Measurements from ENCODE around the gene RFX2.
"Not testable (repeated sequence)": the region's sequence is repeated elsewhere in the genome, so short reads cannot be mapped to it uniquely, and the experiment has no call there.

The RFX2 gene

GRCh38 chr19:6033744-6034264 lies 76.5 kb downstream of the RFX2 start:
- no peak for DNase-seq

- no peak for DNase-seq
Observed at GRCh38 chr19:6032827-6033226, 77.5 kb downstream of the RFX2 start.

DNA sequence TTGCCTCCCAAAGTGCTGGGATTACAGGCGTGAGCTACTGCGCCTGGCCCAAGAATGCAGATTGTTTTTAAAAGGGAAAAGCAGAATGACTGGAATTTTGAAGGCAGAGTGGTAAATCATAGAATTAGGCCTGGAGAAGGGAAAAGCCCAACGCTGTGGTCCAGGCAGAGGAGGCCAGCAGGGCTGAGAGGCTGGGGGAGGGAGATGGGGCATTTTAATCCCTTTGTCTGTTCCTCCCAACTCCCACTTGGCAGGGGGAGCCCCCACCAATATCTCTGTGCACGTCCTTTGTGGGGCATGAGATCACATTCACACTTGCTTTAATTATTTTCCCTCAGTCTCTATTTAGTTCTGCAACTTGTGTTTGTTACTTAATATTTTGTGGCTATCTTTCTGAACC lies 77.9 kb downstream of the RFX2 start:
- DNase-seq, result no peak

- DNase-seq, result peak; percentile 55
Observed at GRCh38 chr19:6030214-6030507, 80.1 kb downstream of the RFX2 start.

- no peak for DNase-seq
Observed at GRCh38 chr19:6026390-6027227, 83.7 kb downstream of the RFX2 start.

GRCh38 chr19:6024756-6025155 lies 85.5 kb downstream of the RFX2 start:
- DNase-seq, result not testable (repeated sequence)

DNA sequence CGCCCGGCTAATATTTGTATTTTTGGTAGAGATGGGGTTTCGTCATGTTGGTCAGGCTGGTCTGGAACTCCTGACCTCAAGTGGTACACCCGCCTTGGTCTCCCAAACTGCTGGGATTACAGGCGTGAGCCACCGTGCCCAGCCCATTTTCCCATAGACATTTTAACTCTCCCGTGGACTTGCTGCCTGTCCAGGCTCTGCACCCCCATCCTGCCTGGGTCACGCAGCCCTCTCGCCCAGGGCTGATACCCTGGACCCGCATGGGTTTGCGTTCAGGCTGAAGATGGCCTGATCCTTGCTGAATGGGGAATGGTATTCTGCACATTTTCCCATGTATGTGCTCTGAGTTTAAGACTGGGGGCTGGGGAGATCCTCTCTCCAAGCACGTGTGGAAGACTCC lies 86.4 kb downstream of the RFX2 start:
- DNase-seq, result no peak

GRCh38 chr19:6023085-6023682 lies 87.1 kb downstream of the RFX2 start:
- peak; percentile 78 for DNase-seq

DNA sequence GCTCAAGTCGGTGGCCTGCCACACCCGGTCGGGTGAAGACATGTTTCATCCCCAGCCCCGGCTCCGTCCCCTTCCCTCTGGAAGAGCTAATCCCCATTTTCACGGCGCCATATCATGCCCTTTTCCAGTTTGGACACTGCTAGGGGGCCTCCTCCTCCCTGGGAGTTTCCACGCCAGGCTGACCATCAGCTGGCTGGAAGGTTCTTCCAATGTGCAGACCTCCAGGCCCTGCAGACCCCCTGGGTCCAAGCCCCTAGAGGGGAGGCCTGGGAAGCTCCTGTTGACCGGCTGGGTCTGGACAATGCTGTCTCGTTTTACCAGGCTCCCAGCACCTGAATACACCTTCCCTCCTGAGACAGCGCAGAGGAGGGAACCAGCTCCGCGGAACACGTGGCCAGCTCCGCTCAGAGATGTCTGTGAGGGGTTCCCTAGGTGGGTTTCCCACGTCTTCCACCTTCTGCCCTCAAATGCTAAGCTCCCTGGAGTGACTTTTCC lies 87.7 kb downstream of the RFX2 start:
- DNase-seq, result no peak

DNA sequence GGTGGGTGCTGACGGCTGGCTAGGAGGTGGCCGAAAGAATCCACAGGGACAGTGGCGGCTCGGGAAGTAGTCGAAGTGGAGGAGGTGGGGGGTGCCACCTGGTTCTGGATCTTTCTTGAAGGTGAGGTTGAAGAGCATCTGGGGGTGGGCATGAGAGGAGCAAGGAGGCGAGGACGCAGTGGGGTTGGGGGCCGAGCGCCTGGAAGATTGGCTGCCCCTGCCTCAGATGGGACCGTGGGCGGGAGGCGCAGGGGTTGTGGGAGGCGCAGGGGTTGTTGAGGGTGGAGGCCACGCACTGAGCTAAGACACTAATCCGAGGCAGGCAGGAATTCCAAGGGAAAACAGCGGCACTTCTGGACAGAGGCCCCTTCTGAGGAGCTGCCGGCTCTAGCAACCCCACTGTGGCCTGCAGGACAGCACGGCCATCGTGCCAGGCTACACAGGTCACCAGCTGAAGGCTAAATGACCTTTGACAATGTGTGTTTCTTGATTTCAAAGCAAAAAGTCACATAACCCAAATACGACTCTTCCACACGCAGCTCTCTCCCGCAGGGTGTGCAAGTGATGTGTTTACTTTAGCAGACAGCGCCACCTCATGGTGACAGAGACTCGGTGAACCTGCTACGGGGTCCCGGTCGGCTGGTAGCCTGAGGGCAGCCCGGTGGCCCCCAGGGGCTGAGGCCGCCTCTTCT lies 88.3 kb downstream of the RFX2 start:
- peak; percentile 74 for DNase-seq

- no peak for DNase-seq
Observed at GRCh38 chr19:6020972-6021805, 89.1 kb downstream of the RFX2 start.

- peak; percentile 28 for DNase-seq
Observed at GRCh38 chr19:6020166-6020882, 90.0 kb downstream of the RFX2 start.

DNA sequence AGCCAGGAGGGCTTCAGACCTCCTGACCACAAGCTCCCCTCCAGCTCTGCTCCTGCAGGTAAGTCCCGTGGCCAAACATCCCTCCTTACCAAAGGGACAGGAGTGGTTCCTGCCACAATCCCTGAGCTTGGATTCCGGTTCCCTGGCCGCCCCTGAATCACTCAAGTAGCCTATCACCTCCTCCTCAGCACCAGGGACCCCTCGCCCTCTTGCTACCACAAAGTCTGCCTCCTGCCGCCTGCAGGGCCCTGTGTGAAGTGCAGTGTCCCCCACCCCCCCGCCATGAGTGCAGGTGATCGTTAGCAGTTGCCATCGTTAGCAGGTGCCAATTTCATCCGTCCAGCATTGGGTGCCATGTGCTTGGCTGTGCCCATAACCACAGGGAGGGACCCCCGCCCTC lies 91.5 kb downstream of the RFX2 start:
- no peak for DNase-seq

DNA sequence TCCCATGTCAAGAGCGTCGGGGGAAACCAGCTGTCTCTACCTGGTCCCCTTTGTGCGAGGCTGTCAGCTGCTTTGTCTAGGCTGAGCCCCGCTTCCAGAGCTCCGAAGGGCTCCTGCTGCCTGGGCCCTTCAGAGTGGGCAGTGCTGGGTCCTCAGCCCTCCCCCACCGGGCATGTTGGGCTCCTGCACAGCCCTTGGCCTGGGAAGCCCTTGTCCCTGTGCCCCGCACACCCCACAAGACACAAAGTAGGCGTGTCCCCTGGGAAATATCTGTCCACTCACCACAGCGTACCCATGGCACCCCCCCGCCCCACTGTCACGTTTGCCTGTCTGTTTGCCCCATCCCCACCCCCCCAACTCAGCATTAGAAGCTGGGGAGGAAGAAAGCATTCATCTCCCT lies 92.7 kb downstream of the RFX2 start:
- no peak for DNase-seq

DNA sequence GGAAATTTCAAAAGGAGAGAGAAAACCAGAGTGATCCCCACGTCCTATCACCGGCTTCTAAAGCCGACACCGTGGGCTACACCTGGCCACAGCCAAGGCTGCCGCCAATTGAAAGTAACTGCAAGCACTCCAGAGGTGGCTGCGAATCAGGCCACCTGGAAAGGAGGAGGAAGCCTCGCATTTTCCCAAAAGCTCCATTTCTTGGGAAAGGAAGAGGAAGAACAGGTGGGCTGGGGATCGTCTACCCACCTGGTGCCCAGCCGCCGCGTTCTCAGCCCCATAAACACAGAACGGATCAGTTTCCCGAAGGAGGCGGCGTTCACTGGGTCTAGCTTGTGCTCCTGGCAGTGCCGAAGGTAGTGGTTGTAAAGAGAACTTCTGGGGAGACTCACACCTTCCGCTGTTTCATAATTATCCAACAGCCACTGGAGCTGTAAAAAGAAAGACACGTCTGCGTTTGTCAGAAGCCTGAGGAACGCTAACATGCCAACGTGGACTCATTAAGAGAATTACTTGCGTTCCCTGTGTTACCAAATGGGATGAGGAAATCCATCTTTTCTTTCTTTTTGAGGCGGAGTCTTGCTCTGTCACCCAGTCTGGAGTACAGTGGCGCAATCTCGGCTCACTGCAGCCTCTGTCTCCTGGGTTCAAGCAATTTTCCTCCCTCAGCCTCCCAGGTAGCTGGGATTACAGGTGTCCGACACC lies 94.3 kb downstream of the RFX2 start:
- DNase-seq, result no peak

DNA sequence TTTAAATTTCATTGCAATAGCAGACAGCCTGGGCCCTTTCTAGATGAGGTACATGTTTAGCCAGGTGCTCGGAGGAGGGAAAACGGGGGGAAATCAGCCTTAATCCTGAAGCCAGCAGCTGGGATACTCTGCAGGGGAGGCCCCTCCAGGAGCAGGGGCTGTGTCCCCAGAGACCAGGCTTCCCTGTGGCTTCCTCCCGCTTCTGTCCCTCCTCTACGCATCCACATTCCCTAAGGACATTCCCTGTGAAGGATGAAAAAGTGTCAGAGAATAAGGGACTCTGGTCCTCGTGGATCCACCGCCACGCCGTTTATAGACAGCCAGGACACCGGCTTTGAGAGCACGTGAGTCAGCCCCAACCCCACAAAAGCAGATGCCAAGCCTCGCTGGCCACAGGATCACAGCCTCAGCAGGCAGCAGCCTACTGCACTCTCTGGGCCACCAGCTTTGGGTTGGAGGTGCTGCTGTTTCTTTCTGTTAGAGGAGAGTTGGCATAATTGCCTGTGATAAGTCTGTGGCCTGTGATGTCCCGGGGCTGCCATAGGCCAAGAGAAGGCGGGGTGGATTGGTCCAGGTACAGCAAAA lies 95.7 kb downstream of the RFX2 start:
- DNase-seq, result no peak

DNA sequence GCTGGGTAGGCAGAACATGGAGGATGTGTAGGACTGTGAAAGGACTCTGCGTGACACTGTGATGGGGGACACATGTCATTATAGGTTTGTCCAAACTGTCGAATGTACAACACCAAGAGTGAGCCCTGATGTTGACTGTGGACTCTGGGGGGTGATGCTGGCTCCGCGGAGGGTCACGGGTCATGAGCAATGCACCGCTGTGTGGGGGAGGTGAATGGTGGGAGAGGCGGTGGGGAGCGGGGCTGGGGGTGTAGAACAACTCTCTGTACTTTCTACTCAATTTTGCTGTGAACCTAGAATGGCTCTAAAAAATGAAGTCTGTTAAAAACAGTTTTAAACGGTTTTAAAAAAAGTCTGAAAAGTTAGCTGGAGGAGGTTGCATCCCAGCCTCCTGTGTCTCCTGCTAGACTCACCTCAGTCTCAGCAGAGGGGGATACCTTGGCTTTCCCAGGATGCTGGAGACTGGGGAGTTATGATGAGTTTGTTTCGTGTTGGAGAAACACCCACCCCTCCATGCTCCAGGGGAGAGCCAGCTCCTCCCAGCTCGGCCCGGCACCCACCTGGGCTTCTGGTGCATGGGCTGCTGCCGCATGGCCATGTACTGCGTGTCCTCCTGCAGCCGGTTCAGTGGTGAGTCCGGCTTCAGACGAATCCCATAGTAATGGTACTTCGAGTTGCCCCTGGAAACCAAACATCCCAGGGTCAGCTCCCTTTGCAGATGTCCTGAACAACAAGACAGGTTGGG lies 97.7 kb downstream of the RFX2 start:
- no peak for DNase-seq

GRCh38 chr19:6011794-6012193 lies 98.5 kb downstream of the RFX2 start:
- no peak for DNase-seq

- no peak for DNase-seq
Observed at GRCh38 chr19:6011206-6011605, 99.1 kb downstream of the RFX2 start.

DNA sequence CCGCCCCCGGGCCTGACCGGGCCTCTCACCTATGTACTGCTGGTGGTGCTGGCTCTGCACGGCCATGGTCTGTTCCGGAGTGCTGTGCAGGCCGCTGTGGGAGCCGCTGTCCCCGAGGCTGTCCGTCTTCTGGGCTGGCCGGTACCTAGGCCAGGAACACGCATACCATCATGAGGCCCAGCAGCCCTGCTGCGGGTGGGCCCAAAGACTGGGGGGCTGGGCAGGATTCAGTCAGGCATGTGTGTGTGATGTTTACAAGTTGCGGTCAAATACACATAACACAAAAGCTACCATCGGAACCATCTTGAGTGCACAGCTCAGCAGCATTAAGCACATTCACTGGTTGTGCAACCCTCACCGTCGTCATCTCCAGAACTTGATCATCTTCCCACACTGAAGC lies 100.2 kb downstream of the RFX2 start:
- DNase-seq, result no peak
